G401 (cell line): Measurements from ENCODE around the gene DCC. TPM values are rescaled to one million over a fixed set of nuclear protein-coding genes. Genes with fewer than 3 reads are reported as not detected.

Experiments used
- DNase-seq: peaks from one replicate; pipeline ENCODE4 v3.0.0-alpha.2; 2015; ENCODE audit warnings: low spot score
- in situ Hi-C: cut with HindIII; loops from 2 replicates; pipeline ENCODE4 v1.10.0; 2016; ENCODE audit warnings: low sequenced_read_pairs, mixed read lengths
- total RNA-seq: library from RNA; depleted of rRNA; stranded (reverse); fragments of >200 nt; shearing (Covaris generic); gene quantifications from 2 replicates; pipeline ENCODE4 v1.2.3, GENCODE V29; 2014

The DCC gene
- total RNA-seq, 1 experiment from 2014 or later, result not detected

DNA sequence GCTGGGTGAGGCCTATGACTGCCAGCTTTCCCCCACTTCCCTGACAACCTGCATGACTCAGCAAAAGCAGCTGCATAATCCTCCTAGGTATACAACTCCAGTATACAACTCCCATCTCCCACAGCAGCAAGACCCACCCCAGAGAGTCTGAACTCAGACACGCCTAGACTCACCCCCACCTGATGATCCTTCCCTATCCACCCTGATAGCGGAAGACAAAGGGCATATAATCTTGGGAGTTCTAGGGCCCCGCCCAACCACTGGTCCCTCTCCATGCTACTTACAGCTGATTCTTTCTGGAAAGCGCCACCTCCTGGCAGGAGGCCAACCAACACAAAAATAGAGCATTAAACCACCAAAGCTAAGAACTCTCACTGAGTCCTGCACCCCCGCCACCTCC lies 296.5 kb downstream of the DCC start:
- in situ Hi-C loops, result no loop called here
- no peak for DNase-seq

DNA sequence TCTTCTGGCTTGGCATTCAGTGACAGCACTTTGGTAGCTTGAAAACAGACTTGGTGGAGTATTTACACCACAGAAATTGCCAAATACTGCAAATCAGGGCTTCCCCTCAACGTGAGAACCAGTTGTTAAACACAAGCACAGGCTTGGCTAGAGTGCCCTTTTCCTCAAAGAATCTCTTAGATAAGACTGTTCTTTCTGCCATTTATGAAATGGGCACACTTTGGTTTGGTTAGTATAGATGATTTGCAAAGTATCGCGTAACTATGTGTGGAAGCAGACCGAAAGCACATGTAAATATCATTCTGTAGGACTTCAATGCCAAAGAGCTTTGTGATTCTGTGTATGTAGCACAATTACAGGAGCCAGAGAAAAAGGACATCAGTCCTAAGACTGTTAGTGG lies 308.2 kb downstream of the DCC start:
- in situ Hi-C loops, result no loop called here
- no peak for DNase-seq

DNA sequence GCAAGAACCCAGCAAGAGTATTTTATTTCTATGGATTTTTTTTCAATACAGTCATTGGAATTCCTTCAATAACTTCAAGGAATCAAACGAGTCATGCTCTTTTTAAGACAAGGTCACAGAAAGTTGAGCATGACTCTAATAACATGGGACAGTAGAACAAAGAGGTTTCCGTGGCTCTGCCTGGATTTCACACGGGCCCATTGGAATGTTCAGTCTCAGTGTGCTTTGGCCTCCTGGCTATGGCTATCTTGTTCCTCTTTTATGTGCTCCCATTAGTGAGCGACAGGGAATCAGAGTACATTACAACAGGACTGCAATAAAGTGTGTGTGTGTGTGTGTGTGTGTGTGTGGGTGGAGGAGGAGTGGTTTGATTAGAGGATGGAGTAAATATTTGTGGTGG lies 312.4 kb downstream of the DCC start:
- DNase-seq, result no peak
- in situ Hi-C loops, result no loop called here

DNA sequence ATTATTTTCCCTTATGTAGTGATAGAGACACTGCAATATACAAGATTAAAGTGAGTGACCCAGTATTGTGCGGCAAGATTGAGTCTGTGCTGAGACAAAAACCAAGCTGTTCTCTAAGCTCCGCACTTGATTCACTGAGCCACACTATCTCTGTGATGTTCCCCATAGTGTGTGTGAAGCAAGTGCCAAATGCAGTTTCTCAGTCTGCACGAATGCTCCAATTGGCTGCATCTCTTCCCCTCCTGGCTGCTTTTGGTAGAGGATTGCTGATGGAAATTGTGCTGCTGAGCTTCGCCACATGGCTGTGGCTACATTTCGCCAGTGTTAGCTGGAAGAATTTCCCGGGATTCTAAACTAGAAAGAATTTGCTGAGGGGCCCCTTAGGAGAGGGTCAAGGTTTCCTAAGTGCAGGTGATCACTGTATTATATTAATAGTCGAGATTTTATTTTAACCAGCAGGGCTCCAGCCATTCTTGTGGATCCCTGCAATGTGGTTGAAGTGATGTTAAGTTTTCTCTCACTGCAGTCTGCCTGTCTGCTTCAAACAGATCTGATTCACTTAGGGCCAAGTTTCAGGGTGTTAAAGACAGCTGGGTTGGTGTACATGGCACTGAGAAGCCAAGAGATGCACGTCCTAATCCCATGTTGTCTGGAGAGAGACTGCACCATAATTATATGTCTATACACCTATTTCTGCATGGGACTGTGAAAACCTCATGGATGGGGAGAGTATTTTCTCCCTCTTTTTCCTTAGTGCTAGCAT lies 317.2 kb downstream of the DCC start:
- in situ Hi-C loops, result no loop called here
- peak; percentile 36 for DNase-seq

DNA sequence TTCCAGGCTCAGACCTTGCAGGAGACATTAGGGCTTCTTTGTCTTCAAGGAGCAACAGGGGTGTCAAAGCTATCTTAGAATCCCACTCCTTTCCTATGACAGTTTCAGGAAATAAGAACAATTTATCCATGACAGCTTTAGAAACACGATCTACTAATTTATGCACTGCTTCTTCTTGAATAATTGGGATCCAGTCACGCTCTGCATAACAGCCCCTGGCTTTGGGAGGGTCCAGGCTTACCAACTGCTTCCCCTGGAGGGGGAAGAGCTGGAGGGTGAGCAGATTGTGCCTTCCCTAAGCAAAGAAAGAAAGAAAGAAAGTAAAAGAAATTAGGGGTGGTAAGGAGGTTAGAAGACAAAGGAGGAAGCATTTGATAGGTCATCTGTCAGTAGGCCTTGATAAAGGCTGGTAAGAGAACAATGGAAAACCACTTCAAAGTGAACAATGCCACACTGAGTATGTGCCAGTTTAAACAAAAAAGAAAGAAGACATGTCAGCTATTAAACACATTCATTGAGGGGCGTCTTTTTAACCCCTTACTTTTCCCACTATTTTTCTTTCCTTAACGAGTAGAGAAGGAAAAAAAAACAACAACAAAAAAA lies 327.6 kb downstream of the DCC start:
- in situ Hi-C loops, result no loop called here
- DNase-seq, result no peak

DNA sequence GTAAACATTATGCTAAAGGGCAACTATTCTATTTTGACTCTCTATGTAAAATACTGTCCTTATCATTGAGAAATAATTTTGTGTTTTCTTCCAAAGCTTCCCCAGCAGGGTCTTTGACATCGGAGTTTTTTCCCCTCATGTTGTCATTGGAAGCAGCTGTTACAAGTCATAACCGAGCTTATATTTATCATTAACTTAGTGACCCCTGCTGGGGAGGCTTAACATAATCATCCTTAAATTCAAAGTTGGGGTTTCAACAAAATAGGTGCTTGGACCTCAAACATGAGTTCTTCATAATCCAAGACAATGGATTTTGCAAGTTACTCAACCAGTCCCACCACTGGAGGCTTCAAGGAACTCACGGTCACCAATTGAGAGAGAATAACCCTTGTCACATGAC lies 330.9 kb downstream of the DCC start:
- no peak for DNase-seq
- in situ Hi-C loops, result no loop called here

DNA sequence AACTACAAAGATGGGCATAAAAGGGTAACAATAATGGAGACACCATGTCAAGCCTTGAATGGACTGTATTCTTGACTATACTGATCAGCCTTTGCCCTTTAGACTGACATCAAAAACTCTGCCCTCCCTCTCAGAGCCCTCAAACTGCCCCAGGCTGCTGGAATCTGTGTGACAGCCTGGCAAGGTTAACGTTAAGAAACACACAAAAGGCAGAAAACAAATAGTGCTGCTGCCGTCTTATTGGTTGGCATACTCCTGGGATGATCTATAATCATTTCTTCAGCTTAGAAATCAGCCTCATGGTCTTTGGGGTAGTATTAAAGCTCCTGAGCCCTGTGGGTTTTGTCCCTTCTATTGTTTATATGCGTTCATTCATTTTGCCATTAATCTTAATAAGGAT lies 338.0 kb downstream of the DCC start:
- in situ Hi-C loops, result no loop called here
- DNase-seq, result no peak

DNA sequence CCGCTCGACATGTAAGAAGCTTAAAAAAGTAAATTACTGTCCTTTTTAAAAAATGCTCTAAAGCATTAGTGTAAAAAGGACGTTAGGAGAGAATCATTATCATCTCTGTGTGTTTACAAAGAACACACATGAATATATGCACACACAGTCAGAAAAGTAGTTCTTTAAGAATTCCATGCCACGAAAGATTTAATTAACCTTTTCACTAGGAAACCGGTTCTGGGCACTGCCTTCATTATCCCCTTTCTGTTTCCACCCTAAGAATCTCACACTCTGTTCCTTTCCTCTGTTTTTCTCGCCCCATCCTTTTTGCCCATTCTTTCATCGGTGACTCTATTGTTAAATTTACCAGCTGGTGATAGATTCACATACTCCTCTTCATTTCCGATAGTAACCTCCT lies 338.6 kb downstream of the DCC start:
- in situ Hi-C loops, result no loop called here

DNA sequence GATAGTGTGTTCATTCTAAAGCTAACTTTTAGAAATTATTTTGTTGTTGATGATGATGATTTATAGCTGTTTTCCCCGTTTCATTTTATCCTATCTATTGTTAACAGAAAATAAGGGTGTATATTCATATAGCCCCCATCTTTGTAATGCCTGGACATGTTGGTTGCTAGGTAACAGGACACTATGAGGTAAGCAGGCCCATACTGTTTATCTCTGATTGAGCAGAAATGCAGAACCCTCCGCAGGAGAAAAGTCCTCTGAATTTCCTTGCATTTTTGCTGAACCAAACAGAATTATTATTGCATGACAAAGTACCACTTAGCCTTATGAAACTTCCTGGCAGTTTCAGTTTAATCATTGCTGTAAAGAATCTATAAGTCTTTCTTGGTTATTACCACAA lies 339.4 kb downstream of the DCC start:
- in situ Hi-C loops, result no loop called here
- no peak for DNase-seq

More for the DNA sequence above, 338.6 kb downstream of the DCC start:
- no peak for DNase-seq

DNA sequence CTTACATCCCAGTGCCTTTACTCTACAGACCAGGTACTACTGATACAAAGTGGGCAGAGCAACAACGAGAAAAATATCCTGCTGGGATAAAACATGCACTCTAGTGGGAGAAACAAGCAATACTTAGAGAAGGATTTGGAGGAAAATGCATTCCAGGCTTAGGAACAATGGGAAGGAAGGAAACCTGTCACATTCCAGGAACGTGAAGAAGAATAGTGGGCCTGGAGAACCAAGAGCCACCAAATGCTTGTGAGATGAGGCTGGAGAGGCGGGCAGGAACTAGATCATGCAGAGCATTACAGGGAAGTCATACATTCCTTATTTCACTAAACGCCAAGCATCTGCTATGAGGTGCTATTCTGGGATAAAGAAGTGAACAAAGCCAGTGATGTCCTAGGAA lies 342.3 kb downstream of the DCC start:
- no peak for DNase-seq
- in situ Hi-C loops, result no loop called here

DNA sequence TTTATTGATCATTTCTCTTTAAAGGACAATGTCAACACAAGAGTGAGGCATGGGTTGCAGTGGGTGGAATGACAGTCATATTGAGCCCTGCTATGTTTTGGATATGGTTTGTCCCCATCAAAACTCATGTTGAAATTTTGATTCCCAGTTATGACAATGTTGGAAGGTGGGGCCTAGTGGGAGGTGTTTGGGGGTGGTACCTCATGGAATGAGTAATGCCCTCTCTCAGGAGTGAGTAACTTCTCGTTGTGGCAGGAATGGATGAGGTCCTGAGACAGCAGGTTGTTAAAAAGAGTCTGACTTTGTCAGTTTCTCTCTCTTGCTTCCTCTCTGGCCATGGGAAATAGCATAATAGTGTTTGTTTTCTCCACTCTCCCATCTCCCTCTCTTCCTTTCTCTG lies 345.3 kb downstream of the DCC start:
- no peak for DNase-seq
- in situ Hi-C loops, result no loop called here

DNA sequence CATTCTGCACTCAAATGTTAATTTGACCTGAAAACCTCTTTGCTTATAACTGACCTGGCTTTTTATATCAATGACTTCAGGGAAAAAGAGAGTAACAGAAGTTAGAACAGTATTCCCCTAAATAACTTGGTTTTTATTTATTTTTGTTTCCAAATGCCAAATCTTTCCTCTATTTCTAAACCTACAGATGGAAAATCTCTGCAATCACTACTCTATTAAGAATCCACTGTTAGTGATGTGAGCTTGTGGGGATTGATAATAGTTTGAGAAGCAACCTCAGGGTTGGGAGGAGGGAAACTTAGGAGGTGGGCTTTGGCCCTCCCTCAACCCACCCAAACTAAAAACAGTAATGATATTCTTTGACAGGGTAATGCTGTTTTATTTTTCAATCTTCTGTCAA lies 351.8 kb downstream of the DCC start:
- no peak for DNase-seq
- in situ Hi-C loops, result no loop called here

DNA sequence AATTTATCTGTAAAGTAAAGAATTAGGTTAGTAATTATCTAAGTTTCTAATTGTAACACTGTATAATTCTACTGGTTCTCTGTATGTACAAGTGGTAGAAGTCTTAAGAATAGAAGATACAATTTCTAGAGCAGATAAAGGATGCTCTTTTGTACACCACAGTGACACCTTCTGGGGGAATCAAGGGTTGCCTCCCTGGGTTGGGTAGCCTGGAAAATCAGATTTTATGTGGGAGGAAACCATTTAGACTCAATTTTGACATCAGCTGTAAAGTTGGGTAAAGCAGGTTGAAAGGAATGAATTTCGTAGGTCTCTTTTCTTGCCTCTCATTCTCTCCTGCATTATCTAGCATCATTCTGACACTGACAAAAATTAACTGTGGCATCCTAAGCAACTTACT lies 354.8 kb downstream of the DCC start:
- DNase-seq, result peak; percentile 3
- in situ Hi-C loops, result no loop called here

DNA sequence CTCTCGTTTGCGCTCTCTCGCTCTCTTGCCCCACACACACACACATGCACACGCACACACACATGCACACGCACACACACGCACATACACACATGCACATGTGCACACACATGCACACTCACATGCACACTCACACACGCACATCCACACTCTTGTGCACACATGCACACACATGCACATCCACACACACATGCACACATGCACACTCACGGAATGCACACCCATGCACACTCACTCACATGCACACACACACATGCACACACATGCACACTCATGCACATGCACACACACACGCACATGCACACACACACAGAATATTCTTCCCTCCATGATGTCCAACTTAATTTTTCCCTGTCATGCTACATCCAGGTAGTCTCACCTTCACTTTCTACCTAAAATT lies 360.1 kb downstream of the DCC start:
- in situ Hi-C loops, result no loop called here
- DNase-seq, result no peak

DNA sequence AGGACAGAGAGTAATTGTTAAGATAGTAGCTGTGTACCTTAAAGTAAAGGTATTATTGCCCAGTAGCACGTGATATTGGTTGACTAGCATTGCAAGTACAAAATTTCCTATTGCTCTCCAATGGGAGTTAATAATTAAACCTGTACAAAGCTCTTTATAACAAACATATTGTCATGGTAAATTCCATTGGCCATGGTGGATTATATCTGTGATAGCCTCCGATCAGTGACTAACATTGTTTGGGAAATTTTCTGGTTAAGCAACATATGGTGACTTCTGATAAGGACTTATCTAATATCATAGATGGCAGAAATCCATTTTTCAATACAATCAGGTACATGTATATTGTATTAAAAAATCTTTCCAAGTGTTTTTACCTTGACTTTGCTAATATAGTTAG lies 360.8 kb downstream of the DCC start:
- no peak for DNase-seq
- in situ Hi-C loops, result no loop called here

DNA sequence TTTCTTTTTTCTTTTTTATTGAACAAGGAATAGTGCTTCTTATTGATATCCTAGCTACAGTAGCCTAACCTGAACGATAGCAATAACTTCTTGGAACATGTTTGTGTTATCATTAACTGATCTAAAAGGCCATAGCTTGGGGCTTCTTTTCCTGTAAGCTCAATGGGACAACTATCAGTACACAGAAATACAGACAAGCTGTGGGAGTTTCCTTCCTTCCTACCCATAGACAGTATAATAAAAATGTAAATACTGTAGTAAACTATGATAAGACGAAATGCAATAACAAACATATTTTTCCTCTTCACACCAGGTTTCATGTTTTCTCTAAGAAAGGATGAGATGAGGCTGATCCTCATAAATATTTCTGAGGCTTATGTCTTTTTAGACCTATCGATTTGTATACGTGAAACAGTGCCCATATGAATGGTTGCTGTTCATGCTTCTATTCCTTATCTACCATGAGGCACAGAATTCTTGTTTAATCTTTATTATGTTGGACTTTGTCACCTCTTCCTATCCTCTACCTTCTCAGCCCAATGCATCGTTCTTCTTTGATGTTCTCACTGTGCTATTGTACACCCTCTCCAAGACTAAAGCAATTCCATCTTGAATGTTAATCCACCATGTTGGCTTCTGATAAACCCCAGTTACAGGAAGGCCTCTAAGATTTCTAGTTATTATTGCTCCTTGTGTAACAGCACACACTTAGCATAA lies 361.4 kb downstream of the DCC start:
- no peak for DNase-seq
- in situ Hi-C loops, result no loop called here

DNA sequence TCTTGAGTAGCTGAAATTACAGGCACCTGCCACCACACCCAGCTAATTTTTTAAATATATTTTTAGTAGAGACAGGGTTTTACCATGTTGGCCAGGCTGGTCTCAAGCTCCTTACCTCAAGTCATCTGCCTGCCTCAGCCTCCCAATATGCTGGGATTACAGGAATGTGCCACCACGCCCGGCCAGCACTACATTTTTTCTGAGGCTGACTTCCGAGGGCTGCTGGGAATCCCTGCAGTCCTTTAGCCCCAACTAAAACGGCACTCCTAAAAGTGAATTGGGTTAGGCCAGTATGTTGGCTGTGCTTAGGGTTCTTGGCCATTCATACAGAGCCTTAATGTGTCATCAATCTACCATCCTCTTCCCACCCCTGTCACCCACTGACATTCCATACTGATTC lies 375.4 kb downstream of the DCC start:
- in situ Hi-C loops, result no loop called here
- no peak for DNase-seq

DNA sequence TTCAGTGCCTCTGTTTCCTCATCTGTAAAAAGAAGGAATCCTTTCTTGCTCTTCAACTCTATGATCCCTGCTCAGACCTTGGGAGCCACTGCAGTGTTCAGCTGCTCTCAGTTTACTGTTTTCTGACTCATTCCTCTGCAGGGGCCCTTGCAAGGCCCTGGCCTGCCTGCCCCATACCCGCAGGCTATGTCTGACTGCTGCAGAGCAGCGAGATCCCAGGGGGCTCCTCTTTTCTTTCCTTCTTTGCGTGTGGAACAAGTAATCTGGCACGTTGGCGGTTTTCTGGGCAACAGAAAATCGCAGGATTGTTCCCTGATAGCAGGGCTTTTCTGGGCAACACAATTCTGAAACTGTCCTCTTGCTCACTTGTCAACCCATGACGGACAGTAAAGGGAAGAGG lies 376.0 kb downstream of the DCC start:
- in situ Hi-C loops, result no loop called here
- DNase-seq, result no peak

DNA sequence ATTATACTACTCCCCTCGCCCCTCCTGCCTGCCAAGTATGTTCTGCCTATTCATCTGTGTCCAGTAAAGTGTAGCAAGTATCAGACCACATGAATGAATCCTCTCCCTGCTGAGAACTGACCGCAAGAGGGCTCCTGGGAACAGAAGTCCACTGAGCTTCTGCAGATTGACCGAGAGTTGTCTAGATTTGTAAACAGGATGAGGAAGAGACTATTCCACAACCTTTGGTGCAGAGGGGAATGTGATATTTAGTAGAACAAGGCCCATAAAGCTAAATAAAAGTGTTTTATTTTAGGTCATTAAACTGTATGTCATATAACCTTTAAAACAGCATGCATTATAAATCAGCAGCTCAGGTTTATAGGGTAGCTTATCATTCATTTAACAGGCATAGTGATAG lies 377.0 kb downstream of the DCC start:
- in situ Hi-C loops, result no loop called here

DNA sequence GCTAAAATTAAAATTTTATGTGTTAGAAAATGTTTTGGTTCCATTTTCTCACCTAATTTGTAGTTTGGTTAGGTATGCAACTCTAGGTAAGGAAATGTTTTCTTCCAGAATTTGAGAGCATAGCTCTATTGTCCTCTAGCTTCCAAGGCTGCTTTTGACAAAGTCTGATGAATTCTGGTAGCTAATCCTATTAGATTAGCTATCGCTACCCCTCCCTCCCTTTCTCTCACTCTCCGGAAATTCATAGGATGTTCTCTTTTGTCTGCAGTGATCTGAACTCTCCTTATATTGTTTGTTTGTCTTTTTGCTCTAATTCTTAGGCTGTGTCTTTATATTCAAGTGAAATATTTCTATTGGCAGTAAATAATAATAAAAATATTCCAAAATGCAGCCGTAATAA lies 382.9 kb downstream of the DCC start:
- in situ Hi-C loops, result no loop called here
- no peak for DNase-seq

More for the DNA sequence above, 377.0 kb downstream of the DCC start:
- DNase-seq, result peak; percentile 63

DNA sequence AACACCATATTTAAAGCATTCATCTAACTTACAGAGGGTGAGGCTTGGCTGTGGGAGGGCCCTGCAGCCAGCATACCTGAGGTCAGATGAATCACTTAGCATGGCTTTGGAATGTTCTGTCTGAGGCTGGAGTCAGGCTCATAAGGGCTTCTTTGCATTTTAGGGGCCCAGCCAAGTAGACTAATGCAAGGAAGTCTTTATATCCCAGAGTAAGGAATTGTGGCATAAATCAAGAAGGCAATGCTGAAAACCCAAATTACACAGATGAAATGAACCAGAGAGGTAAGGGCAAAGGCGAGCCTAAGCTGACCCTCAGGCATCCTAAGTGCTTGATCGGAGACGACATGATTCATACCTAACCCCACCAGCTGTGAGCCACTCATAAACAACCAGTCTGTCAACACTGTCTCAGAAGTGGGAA lies 383.6 kb downstream of the DCC start:
- DNase-seq, result no peak
- in situ Hi-C loops, result no loop called here
